CD14-positive monocyte (primary cell): ENCODE data around the gene ALOX5. TPM values are rescaled to one million over a fixed set of nuclear protein-coding genes. Genes with fewer than 3 reads are reported as not detected.

ENCODE experiments used
- DNase-seq, 3 donors: peaks; one replicate each; pipeline ENCODE4 v3.0.0-alpha.2; 2011 to 2022
- H2AFZ ChIP-seq: 2 replicates; pipeline ENCODE4 v1.6.0; 2012; ENCODE audit warnings: mild to moderate bottlenecking, low read depth, low read length, inconsistent platforms; ENCODE audit not compliant: insufficient read depth, poor library complexity, severe bottlenecking
- H3K27ac ChIP-seq, 2 donors: 1 replicate in 1 of 2; 2 replicates in 1 of 2; pipeline ENCODE4 v1.5.1; 2012 to 2013; ENCODE audit warnings: low read length in 2 of 2, control low read depth in 1 of 2, inconsistent platforms in 1 of 2, low read depth in 1 of 2, mild to moderate bottlenecking in 1 of 2
- H3K27me3 ChIP-seq, 2 donors: one replicate each; pipeline versions ENCODE4 v1.6.0 to v1.6.1; 2011 to 2013; ENCODE audit warnings: low read length in 2 of 2; ENCODE audit not compliant: control insufficient read depth in 2 of 2, insufficient read depth in 2 of 2
- H3K36me3 ChIP-seq, 2 donors: replicated peaks in 1 of 2; 1 replicate in 1 of 2; 2 replicates in 1 of 2; pipeline versions ENCODE4 v1.5.1 to v1.6.1; 2012 to 2013; ENCODE audit warnings: low read length in 2 of 2, control low read depth in 1 of 2, inconsistent platforms in 1 of 2, mild to moderate bottlenecking in 1 of 2; ENCODE audit not compliant: insufficient read depth in 2 of 2, control insufficient read depth in 1 of 2
- H3K4me1 ChIP-seq, 2 donors: 1 replicate in 1 of 2; 2 replicates in 1 of 2; pipeline versions ENCODE4 v1.5.1 to v1.6.1; 2012 to 2013; ENCODE audit warnings: low read length in 2 of 2, control low read depth in 1 of 2, inconsistent platforms in 1 of 2, mild to moderate bottlenecking in 1 of 2, moderate library complexity in 1 of 2; ENCODE audit not compliant: insufficient read depth in 2 of 2, control insufficient read depth in 1 of 2
- H3K4me2 ChIP-seq: replicated peaks from 2 replicates; pipeline ENCODE3; 2012; ENCODE audit warnings: low read length, moderate library complexity, mild to moderate bottlenecking; ENCODE audit not compliant: poor library complexity, severe bottlenecking; ENCODE audit errors: extremely low read depth
- H3K4me3 ChIP-seq, 3 experiments: fragments of 200-600 bp in 1 of 3; sonication (generic) in 1 of 3; replicated peaks in 1 of 3; 1 replicate in 2 of 3; 2 replicates in 1 of 3; pipeline ENCODE4 v1.5.1; 2011 to 2013; ENCODE audit warnings: low read length in 3 of 3, mild to moderate bottlenecking in 3 of 3, control low read depth in 2 of 3, low read depth in 2 of 3, inconsistent platforms in 1 of 3, moderate library complexity in 1 of 3
- H3K79me2 ChIP-seq: 2 replicates; pipeline ENCODE4 v1.6.0; 2012; ENCODE audit warnings: mild to moderate bottlenecking, control low read depth, inconsistent platforms, low read length, moderate library complexity; ENCODE audit not compliant: insufficient read depth
- H3K9ac ChIP-seq: 2 replicates; pipeline ENCODE4 v1.6.0; 2017; ENCODE audit warnings: low read length, mild to moderate bottlenecking; ENCODE audit not compliant: insufficient read depth, poor library complexity, severe bottlenecking
- H3K9me3 ChIP-seq, 2 donors: replicated peaks in 1 of 2; 1 replicate in 1 of 2; 2 replicates in 1 of 2; pipeline versions ENCODE4 v1.5.1 to v1.6.1; 2012 to 2013; ENCODE audit warnings: low read length in 2 of 2, control low read depth in 1 of 2; ENCODE audit not compliant: control insufficient read depth in 1 of 2, insufficient read depth in 1 of 2
- H4K20me1 ChIP-seq: 2 replicates; pipeline ENCODE4 v1.6.0; 2012; ENCODE audit warnings: mild to moderate bottlenecking, low read length, control low read depth, moderate library complexity; ENCODE audit not compliant: insufficient read depth
- H3K27ac Mint-ChIP-seq, 7 donors: one replicate each; pipeline ENCODE4 v1.8.0; 2020; ENCODE audit warnings: mild to moderate bottlenecking in 7 of 7, mixed read lengths in 7 of 7, moderate library complexity in 6 of 7, inconsistent platforms in 2 of 7
- H3K27me3 Mint-ChIP-seq, 3 donors: one replicate each; pipeline ENCODE4 v1.8.0; 2021 to 2022; ENCODE audit warnings: low read depth in 3 of 3, mild to moderate bottlenecking in 3 of 3, mixed read lengths in 3 of 3, moderate library complexity in 3 of 3, inconsistent platforms in 1 of 3
- H3K36me3 Mint-ChIP-seq, 2 donors: one replicate each; pipeline ENCODE4 v1.8.0; 2020; ENCODE audit warnings: mixed read lengths in 2 of 2, inconsistent platforms in 1 of 2, mild to moderate bottlenecking in 1 of 2
- H3K4me1 Mint-ChIP-seq: one replicate; pipeline ENCODE4 v1.8.0; 2020; ENCODE audit warnings: mild to moderate bottlenecking, mixed read lengths
- H3K4me3 Mint-ChIP-seq, 2 donors: one replicate each; pipeline ENCODE4 v1.8.0; 2020; ENCODE audit warnings: mild to moderate bottlenecking in 2 of 2, mixed read lengths in 2 of 2, moderate library complexity in 1 of 2
- H3K9me3 Mint-ChIP-seq, 7 donors: one replicate each; pipeline ENCODE4 v1.8.0; 2020 to 2022; ENCODE audit warnings: mixed read lengths in 7 of 7, mild to moderate bottlenecking in 6 of 7, moderate library complexity in 6 of 7, inconsistent platforms in 2 of 7
- CTCF ChIP-seq: fragments of 200-600 bp; IDR thresholded peaks from one replicate; pipeline ENCODE4 v1.8.0; 2022; ENCODE audit warnings: antibody characterized with exemption, mild to moderate bottlenecking
- WGBS: methylation state at CpG from one replicate; pipeline ENCODE4 v1.1.5; 2013; ENCODE audit warnings: missing lambda C conversion rate; ENCODE audit not compliant: insufficient coverage; 5-methylcytosine and 5-hydroxymethylcytosine counted together
- intact Hi-C, 2 donors: fragments of 100-400 bp; cut with micrococcal nuclease; formaldehyde crosslinking; loops; one replicate each; pipeline versions ENCODE4 v1.15.0 to v1.15.1; 2023
- polyA plus RNA-seq, 3 donors: library from polyadenylated mRNA; depleted of rRNA in 1 of 3; unstranded in 2 of 3; stranded (reverse) in 1 of 3; fragments of 300-500 nt in 2 of 3; fragments of >200 nt in 1 of 3; fragmentation: Illumina TruSeq in 2 of 3; gene quantifications; 1 replicate in 2 of 3; 2 replicates in 1 of 3; pipeline ENCODE4 v1.2.3, GENCODE V29; 2012 to 2021

ALOX5 gene
- polyA plus RNA-seq, 3 donors, result 223 to 918 (median 272) TPM

DNA sequence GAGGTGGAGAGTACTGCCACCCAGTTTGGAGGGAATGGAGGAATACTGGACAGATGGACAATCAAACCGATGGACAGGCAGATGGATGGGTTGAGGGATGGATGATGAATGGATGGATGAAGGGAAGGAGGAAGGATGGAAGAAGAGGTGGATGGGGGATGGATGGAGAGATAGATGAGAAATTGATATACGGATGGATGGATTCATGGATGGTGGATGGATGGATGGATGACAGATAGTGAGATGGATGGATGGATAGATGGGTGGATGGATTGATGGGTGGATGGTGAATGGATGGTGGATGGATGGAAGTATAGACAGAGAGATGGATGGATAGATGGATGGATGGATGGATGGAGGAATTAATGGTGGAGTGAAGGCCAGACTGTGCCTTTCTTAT is 42.6 kb downstream of the ALOX5 start:
- H3K79me2 ChIP-seq, result peaks cover 43% of the 10 kb centered on the region
- intact Hi-C loops, result loop anchor here in 1 of 2 donors (5.0 kb wide), 1 partner anchor 34 kb away; no protein-coding TSS in a partner anchor
- no peak overlapping the region for H3K4me3 Mint-ChIP-seq
- H3K27me3 ChIP-seq, result no peaks in the 10 kb centered on the region
- H3K4me1 ChIP-seq, result peaks cover 49 to 54% of the 10 kb centered on the region in 2 donors
- no peak overlapping the region for H3K4me3 ChIP-seq
- no peak for DNase-seq
- H3K27me3 Mint-ChIP-seq, result peaks cover 0 to 2% (median 1%) of the 10 kb centered on the region in 3 donors
- peak overlapping the region in 1 of 2 donors; percentile 92 for H3K27ac ChIP-seq
- 92% methylated on average over 2 of the region's 2 CpGs for WGBS
- H3K36me3 ChIP-seq, result peaks cover 14 to 43% of the 10 kb centered on the region in 2 donors
- H3K4me1 Mint-ChIP-seq, result peaks cover 54% of the 10 kb centered on the region
- peak overlapping the region in 2 of 7 donors; percentile 2 to 72 for H3K27ac Mint-ChIP-seq
- no peak overlapping the region for H3K9ac ChIP-seq
- H3K9me3 Mint-ChIP-seq, result peaks cover 0 to 5% (median 3%) of the 10 kb centered on the region in 7 donors
- H2AFZ ChIP-seq, result no peak overlapping the region
- H3K36me3 Mint-ChIP-seq, result peaks cover 51 to 53% of the 10 kb centered on the region in 2 donors
- peaks cover 56% of the 10 kb centered on the region for H4K20me1 ChIP-seq
- TF ChIP-seq CTCF, result no peak
- H3K4me2 ChIP-seq, result no peak overlapping the region
- no peaks in the 10 kb centered on the region for H3K9me3 ChIP-seq

- no peak for DNase-seq
- H3K9me3 Mint-ChIP-seq, result peaks cover 0 to 5% (median 3%) of the 10 kb centered on the region in 7 donors
- H4K20me1 ChIP-seq, result peaks cover 54% of the 10 kb centered on the region
- peaks cover 43% of the 10 kb centered on the region for H3K79me2 ChIP-seq
- H3K36me3 Mint-ChIP-seq, result peaks cover 47 to 53% of the 10 kb centered on the region in 2 donors
- no peaks in the 10 kb centered on the region for H3K27me3 ChIP-seq
- H3K36me3 ChIP-seq, result peaks cover 13 to 43% of the 10 kb centered on the region in 2 donors
- H3K9me3 ChIP-seq, result no peaks in the 10 kb centered on the region
- peak overlapping the region; percentile 80 for H3K4me2 ChIP-seq
- peak overlapping the region; percentile 80 for H3K9ac ChIP-seq
- H2AFZ ChIP-seq, result no peak overlapping the region
- 69% methylated on average over 6 of the region's 6 CpGs for WGBS
- intact Hi-C loops, result loop anchor here in 1 of 2 donors (5.0 kb wide), 1 partner anchor 35 kb away; no protein-coding TSS in a partner anchor
- peak overlapping the region; percentile 88 to 92 for H3K27ac ChIP-seq
- peak overlapping the region; percentile 42 to 97 (median 87) for H3K27ac Mint-ChIP-seq
- peaks cover 0 to 2% (median 1%) of the 10 kb centered on the region in 3 donors for H3K27me3 Mint-ChIP-seq
- H3K4me3 Mint-ChIP-seq, result peak overlapping the region in 1 of 2 donors; percentile 48
- peaks cover 65% of the 10 kb centered on the region for H3K4me1 Mint-ChIP-seq
- H3K4me1 ChIP-seq, result peaks cover 61 to 66% of the 10 kb centered on the region in 2 donors
- TF ChIP-seq CTCF, result no peak
- peak overlapping the region in 1 of 3 experiments; percentile 79 for H3K4me3 ChIP-seq
Observed at GRCh38 chr10:45417746-45418145, 43.7 kb downstream of the ALOX5 start.
